ENCODE measurements around the gene PCDHGA11.
"Not testable (repeated sequence)": the region's sequence is repeated elsewhere in the genome, so short reads cannot be mapped to it uniquely, and the experiment has no call there.

- not testable (repeated sequence) for TF ChIP-seq CTCF (IDR thresholded peaks at IDR 0.05 in 2 of 3, conservative IDR thresholded peaks at IDR 0.05 in 1 of 3; ENCODE audit: control insufficient read depth in 2 of 3, extremely low read depth in 1 of 3, insufficient read depth in 1 of 3, low read depth in 3 of 3, low read length in 3 of 3); EZH2 (IDR thresholded peaks at IDR 0.05; ENCODE audit: borderline replicate concordance, control insufficient read depth, low read depth, low read length); SPI1 (IDR thresholded peaks at IDR 0.05; ENCODE audit: borderline replicate concordance, insufficient read depth, low read depth, low read length); CHD2 (IDR thresholded peaks at IDR 0.05; ENCODE audit: borderline replicate concordance, low read depth, low read length); REST (IDR thresholded peaks at IDR 0.05; ENCODE audit: low read depth, low read length); CBX3 (IDR thresholded peaks at IDR 0.05; ENCODE audit: borderline replicate concordance, low read depth); BCLAF1 (IDR thresholded peaks at IDR 0.05); ZNF207 (IDR thresholded peaks at IDR 0.05; ENCODE audit: borderline replicate concordance); POLR2AphosphoS5 (IDR thresholded peaks at IDR 0.05; ENCODE audit: low read length); ZNF24 (IDR thresholded peaks at IDR 0.05); EP300 (IDR thresholded peaks at IDR 0.05; ENCODE audit: borderline replicate concordance in 1 of 2, control insufficient read depth in 1 of 2, low read depth in 2 of 2, low read length in 2 of 2); NR2C1 (IDR thresholded peaks at IDR 0.05); GABPA (IDR thresholded peaks at IDR 0.05; ENCODE audit: low read depth); RFX5 (IDR thresholded peaks at IDR 0.05; ENCODE audit: low read depth, low read length)
These were observed 26.3 kb upstream of the PCDHGA11 start for GRCh38 chr5:141394401-141395187.
